ENCODE data around the gene ARL14EP.

- TF ChIP-seq POLR2AphosphoS5 (IDR thresholded peaks at IDR 0.05; ENCODE audit: low read depth, low read length), result no peak
- no peak for TF ChIP-seq RFX5 (IDR thresholded peaks at IDR 0.05; ENCODE audit: borderline replicate concordance, low read depth, low read length)
- no peak for TF ChIP-seq EP300 (IDR thresholded peaks at IDR 0.05; ENCODE audit: borderline replicate concordance in 1 of 2, low read depth in 2 of 2, low read length in 2 of 2)
- TF ChIP-seq CTCF (IDR thresholded peaks at IDR 0.05; ENCODE audit: control extremely low read depth in 1 of 3, insufficient read depth in 1 of 3, low read depth in 1 of 3, low read length in 3 of 3), result no peak
- TF ChIP-seq CBX5 (IDR thresholded peaks at IDR 0.05; ENCODE audit: low read depth, low read length), result no peak
- TF ChIP-seq RXRA (IDR thresholded peaks at IDR 0.05; ENCODE audit: insufficient read depth, low read depth, low read length), result no peak
- no peak for TF ChIP-seq MAX (IDR thresholded peaks at IDR 0.05)
- no peak for TF ChIP-seq POLR2A (IDR thresholded peaks at IDR 0.05; ENCODE audit: control extremely low read depth in 1 of 2, low read depth in 2 of 2, low read length in 2 of 2)
- TF ChIP-seq YY1 (IDR thresholded peaks at IDR 0.05; ENCODE audit: low read depth, low read length), result no peak
- no peak for TF ChIP-seq CTBP2 (IDR thresholded peaks at IDR 0.05; ENCODE audit: borderline replicate concordance, insufficient read depth, insufficient read length, low read length)
- no peak for TF ChIP-seq ZNF274 (IDR thresholded peaks at IDR 0.05; ENCODE audit: borderline replicate concordance, extremely low read depth, low read length)
- TF ChIP-seq CHD2 (IDR thresholded peaks at IDR 0.05; ENCODE audit: low read length), result no peak
- TF ChIP-seq MAFK (IDR thresholded peaks at IDR 0.05; ENCODE audit: low read depth, low read length), result no peak
Measured at GRCh38 chr11:30345644-30346043, 22.7 kb downstream of the ARL14EP start.

Data from H1 (cell line).